Activated T-cell treated with anti-CD3 and anti-CD28 coated beads, Interleukin-2, amount 50 U/mL, for 4 hours (primary cell): ENCODE results near the gene WIPF1. TPM values are rescaled to one million over a fixed set of nuclear protein-coding genes. Genes with fewer than 3 reads are reported as not detected.
A peak's percentile ranks its signal among the peaks of the same experiment; 100 is the strongest.

Experiments used
- ATAC-seq, 2 donors: fragments of 200-7000 bp; cut with Tn5 transposase; one replicate each; pipeline ENCODE4 v1.10.0; 2021
- DNase-seq: peaks from one replicate; pipeline ENCODE4 v3.0.0-alpha.2; 2020
- H3K27me3 Mint-ChIP-seq: one replicate; pipeline ENCODE4 v1.8.0; 2021; ENCODE audit warnings: low read depth, mixed read lengths
- H3K36me3 Mint-ChIP-seq: one replicate; pipeline ENCODE4 v1.8.0; 2022; ENCODE audit warnings: mixed read lengths; ENCODE audit not compliant: insufficient read depth
- H3K4me1 Mint-ChIP-seq: one replicate; pipeline ENCODE4 v1.8.0; 2021; ENCODE audit warnings: low read depth, mixed read lengths
- H3K4me3 Mint-ChIP-seq: one replicate; pipeline ENCODE4 v1.8.0; 2021; ENCODE audit warnings: mild to moderate bottlenecking, moderate library complexity, mixed read lengths
- H3K9me3 Mint-ChIP-seq: one replicate; pipeline ENCODE4 v1.8.0; 2021; ENCODE audit warnings: mixed read lengths
- total RNA-seq, 3 donors: library from RNA; stranded (reverse); gene quantifications; one replicate each; pipeline ENCODE4 v1.2.1, GENCODE V29; 2021

Gene WIPF1
- total RNA-seq, 3 donors from 2014 or later = 95.1 to 122 (median 101) TPM

DNA sequence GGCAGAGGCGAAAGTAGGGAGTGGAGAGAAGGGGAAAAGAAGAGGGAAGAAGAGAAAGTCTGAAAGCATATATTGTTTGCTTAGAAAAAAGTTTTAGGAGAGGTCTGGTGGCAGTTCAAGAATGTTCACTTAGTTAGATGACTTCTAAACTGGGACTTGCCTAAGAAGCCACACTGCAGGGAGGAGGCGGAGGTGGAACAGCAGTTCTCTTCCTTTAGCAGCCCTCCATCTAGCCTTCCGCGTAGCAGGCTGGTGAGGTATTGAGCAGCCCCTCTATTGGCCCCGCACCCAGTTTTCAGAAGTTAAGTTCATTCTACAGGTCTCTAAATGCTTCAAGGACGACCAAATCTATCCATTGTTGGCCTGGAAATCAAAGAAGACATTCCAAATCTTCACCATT is 31.9 kb upstream of the WIPF1 start:
- ATAC-seq (no peak), DNase-seq (no peak)
- Mint-ChIP-seq H3K9me3 (no peaks in the 10 kb centered on the region), H3K4me3 (peak overlapping the region; percentile 22), H3K36me3 (peaks cover 34% of the 10 kb centered on the region), H3K4me1 (peaks cover 80% of the 10 kb centered on the region), H3K27me3 (no peaks in the 10 kb centered on the region)

- ATAC-seq = no peak
- Mint-ChIP-seq H3K9me3 (no peaks in the 10 kb centered on the region), H3K4me3 (no peak overlapping the region), H3K4me1 (peaks cover 88% of the 10 kb centered on the region), H3K27me3 (no peaks in the 10 kb centered on the region), H3K36me3 (peaks cover 43% of the 10 kb centered on the region)
- DNase-seq = no peak
Observed at GRCh38 chr2:174628528-174629169, 31.0 kb upstream of the WIPF1 start.

GRCh38 chr2:174627216-174627615 is 29.6 kb upstream of the WIPF1 start:
- no peaks in the 10 kb centered on the region for H3K27me3 Mint-ChIP-seq
- peaks cover 40% of the 10 kb centered on the region for H3K36me3 Mint-ChIP-seq
- no peaks in the 10 kb centered on the region for H3K9me3 Mint-ChIP-seq
- no peak overlapping the region for H3K4me3 Mint-ChIP-seq
- H3K4me1 Mint-ChIP-seq = peaks cover 83% of the 10 kb centered on the region
- DNase-seq = no peak
- no peak for ATAC-seq

GRCh38 chr2:174624895-174625430 is 27.4 kb upstream of the WIPF1 start:
- peaks cover 42% of the 10 kb centered on the region for H3K36me3 Mint-ChIP-seq

DNA sequence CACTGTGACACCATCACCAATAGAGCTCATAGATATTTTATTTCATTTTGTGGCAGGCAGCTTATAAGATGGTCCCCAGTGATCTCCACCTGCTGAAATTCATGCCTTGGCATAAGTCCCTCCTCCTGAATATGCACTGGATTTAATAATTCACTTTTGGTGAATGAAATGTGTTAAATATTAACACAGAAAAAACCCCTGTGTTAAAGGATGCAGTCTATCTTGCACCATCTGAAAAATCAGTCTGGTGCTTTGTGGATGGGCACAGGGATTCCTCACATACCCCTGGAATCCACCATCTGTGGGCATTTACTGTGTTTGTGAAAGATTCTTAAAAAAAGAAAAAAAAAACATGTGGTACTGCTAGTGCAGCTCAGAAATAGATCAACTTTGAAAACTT is 26.1 kb upstream of the WIPF1 start:
- Mint-ChIP-seq H3K36me3 (peaks cover 40% of the 10 kb centered on the region), H3K4me3 (no peak overlapping the region), H3K4me1 (peaks cover 71% of the 10 kb centered on the region), H3K27me3 (no peaks in the 10 kb centered on the region), H3K9me3 (no peaks in the 10 kb centered on the region)
- DNase-seq = no peak
- ATAC-seq = no peak

More at GRCh38 chr2:174624895-174625430, 27.4 kb upstream of the WIPF1 start:
- ATAC-seq = no peak
- Mint-ChIP-seq H3K4me1 (peaks cover 76% of the 10 kb centered on the region), H3K9me3 (no peaks in the 10 kb centered on the region), H3K4me3 (no peak overlapping the region), H3K27me3 (no peaks in the 10 kb centered on the region)
- DNase-seq = no peak

DNA sequence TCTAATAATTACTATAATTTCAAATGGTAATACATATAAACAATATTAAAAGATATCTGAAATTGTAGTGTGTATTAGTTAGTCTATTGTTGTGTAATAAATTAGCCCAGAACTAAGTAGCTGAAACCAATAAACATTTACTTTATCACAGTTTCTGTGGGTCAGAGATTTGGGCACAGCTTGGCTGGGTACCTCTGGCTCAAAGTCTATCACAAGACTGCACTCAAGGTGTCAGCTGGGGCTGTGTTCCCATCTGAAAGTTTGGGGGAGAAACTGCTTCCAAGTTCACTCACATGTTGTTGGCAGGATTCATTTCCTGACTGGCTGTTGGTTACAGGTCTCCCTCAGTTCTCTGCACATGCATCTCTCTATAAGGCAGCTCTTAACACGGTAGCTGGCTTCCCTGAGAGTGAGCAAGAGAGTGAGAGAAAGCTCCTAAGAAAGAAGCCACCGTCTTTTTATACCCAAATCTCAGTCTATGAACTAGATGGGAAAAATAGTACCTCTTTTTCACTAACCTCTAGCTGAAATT is 25.6 kb upstream of the WIPF1 start:
- Mint-ChIP-seq H3K27me3 (no peaks in the 10 kb centered on the region), H3K4me3 (no peak overlapping the region), H3K36me3 (peaks cover 35% of the 10 kb centered on the region), H3K4me1 (peaks cover 71% of the 10 kb centered on the region), H3K9me3 (no peaks in the 10 kb centered on the region)
- ATAC-seq = peak; percentile 25 to 35
- no peak for DNase-seq

DNA sequence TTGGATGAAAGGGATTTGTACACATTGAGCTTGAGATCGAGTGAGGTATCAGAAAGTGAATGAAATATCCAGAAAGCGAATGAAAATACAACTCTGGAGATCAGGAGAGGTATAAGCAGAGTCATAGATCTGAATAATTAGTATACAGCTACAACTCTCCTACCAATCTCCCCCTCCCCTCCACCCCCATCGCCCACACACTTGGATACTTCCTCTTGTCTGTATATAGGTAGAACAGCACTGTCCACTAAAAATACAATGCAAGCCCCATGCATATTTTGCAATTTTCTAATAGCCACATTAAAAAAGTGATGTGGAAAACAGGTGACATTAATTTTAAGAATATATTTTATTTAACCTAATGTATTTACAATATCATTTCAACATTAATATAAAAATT is 23.7 kb upstream of the WIPF1 start:
- ATAC-seq (no peak), DNase-seq (no peak)
- Mint-ChIP-seq H3K4me3 (no peak overlapping the region), H3K9me3 (no peaks in the 10 kb centered on the region), H3K4me1 (peaks cover 72% of the 10 kb centered on the region), H3K27me3 (no peaks in the 10 kb centered on the region), H3K36me3 (peaks cover 30% of the 10 kb centered on the region)

DNA sequence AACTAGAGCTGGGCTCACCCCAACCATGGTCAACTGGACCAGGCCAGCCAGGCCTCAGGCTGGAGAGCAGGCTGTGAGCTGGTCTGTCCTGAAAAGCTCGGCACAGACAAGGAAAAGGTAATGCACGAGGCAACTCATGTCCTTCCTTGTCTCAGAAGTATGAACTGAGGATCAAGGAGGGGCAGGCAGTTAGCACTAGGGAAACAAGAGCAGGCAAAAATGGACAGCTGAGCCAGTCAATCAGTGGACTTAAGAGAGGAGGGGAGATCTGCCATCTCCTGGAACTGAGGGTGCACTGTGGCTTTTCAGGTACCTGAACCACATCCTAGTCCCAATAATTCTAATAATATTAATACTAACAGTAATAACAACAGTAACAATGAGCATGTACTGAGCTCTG is 20.6 kb upstream of the WIPF1 start:
- H3K9me3 Mint-ChIP-seq = no peaks in the 10 kb centered on the region
- H3K36me3 Mint-ChIP-seq = peaks cover 25% of the 10 kb centered on the region
- H3K4me1 Mint-ChIP-seq = peaks cover 73% of the 10 kb centered on the region
- ATAC-seq (peak in 1 of 2 donors; percentile 13), DNase-seq (no peak)
- peak overlapping the region; percentile 22 for H3K4me3 Mint-ChIP-seq
- H3K27me3 Mint-ChIP-seq = no peaks in the 10 kb centered on the region

DNA sequence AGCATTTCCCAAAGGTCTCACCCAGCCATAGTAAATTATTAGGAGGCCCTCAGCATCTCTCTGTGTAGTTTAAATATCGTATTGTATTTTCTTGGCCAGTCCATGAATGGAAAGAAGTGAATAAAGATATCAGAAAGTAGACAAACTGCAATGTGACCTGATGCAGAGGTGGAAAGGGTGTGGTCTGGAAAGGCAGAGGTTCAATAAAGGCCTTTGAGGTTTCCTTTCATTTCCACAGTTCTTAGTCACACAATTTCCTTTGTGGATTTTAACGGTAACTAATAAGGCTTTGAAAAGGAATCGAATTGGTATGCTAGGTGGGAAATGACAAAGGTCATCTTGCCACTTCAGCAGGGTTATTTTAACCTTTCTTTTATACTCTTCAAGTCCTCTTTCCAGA is 20.1 kb upstream of the WIPF1 start:
- Mint-ChIP-seq H3K36me3 (peaks cover 25% of the 10 kb centered on the region), H3K4me3 (peak overlapping the region; percentile 22), H3K4me1 (peaks cover 77% of the 10 kb centered on the region), H3K9me3 (no peaks in the 10 kb centered on the region), H3K27me3 (no peaks in the 10 kb centered on the region)
- ATAC-seq = peak; percentile 21 to 45
- no peak for DNase-seq

DNA sequence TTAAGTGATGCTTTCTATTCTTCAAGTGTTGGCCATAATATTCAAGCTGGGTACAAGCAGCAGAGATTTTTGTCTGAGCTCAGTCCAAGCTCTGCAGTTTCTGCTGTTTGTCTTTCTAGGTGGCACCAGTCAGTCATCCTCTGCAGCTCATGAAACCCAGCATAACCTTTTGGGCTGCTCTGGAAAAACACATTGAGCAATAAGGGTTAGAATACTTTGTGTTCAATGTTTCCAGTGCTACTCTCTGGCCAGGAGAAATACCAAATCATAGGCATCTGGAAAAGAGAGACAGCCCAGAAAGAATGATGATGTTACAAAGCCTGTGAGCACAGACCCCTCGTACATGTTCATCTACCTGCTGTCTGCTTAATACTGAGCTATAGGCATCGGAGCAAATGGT is 19.5 kb upstream of the WIPF1 start:
- peaks cover 27% of the 10 kb centered on the region for H3K36me3 Mint-ChIP-seq
- no peaks in the 10 kb centered on the region for H3K9me3 Mint-ChIP-seq
- H3K4me3 Mint-ChIP-seq = peak overlapping the region; percentile 22
- peaks cover 81% of the 10 kb centered on the region for H3K4me1 Mint-ChIP-seq
- ATAC-seq = no peak
- DNase-seq = no peak
- no peaks in the 10 kb centered on the region for H3K27me3 Mint-ChIP-seq

DNA sequence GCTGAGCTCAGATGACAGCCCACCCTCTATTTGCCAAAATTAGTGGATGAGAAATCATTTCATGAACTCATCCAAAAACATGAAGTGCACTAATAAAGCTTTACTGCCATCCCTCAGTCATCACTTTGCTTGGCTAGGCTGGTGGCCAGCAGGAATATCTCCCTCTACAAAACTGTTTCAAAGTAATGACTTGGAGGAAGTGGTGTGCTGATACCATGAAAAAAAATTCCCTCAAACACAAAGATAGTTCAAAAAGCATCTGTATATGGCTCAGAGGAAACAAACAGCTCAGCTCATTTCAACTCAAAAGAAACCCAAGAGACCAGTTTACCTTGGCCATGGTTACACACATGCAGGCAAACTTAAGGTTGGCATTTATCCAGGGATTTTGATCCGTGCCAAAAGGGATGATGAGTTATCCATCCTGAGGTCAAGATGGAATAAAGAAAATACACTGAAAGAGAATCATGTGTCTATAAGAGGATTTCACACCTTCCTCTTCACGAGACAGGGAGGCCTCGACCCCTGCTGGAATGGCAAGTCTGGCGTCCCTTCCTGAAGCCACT is 18.4 kb upstream of the WIPF1 start:
- H3K9me3 Mint-ChIP-seq = no peaks in the 10 kb centered on the region
- peak in 1 of 2 donors; percentile 43 for ATAC-seq
- DNase-seq = no peak
- peaks cover 88% of the 10 kb centered on the region for H3K4me1 Mint-ChIP-seq
- H3K27me3 Mint-ChIP-seq = no peaks in the 10 kb centered on the region
- H3K4me3 Mint-ChIP-seq = no peak overlapping the region
- peaks cover 30% of the 10 kb centered on the region for H3K36me3 Mint-ChIP-seq

DNA sequence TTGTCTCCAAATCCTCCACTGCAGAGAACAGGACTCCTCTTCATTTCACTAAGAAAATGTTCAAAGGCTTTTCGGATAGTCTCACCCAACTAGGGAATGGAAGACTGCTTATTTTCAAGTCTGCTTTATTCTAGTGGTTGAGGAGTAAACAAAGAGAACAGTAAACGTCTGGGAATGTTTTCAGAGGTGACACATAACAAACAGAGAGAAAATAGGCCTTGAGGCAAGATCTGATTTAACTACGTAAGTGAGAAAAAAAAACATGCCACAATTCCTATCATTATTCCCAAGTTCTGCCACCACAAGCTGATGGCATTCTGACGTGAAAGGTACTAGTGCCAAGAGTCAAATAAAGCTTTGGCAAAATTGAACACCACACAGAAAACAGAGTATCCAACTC is 16.7 kb upstream of the WIPF1 start:
- no peaks in the 10 kb centered on the region for H3K27me3 Mint-ChIP-seq

DNA sequence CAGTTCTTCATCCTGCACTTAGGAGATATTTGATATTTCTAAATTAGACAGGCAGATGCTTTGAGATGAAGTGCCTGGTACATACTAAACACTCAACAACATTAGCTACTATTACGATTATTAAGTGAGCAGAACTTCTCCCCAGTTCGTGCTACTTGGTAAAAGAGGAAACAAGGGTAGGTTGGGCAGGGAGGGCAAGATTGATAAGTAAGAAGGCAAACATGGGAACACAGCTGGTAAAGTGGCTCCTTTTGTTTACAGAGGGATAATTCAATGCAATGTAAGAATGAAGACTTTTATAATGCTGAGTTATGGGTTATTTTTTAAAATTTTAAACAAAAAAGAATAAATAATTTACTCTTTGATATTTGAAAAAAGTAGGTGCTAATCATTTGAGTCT is 15.9 kb upstream of the WIPF1 start:
- peaks cover 94% of the 10 kb centered on the region for H3K4me1 Mint-ChIP-seq
- H3K36me3 Mint-ChIP-seq = peaks cover 29% of the 10 kb centered on the region
- no peak overlapping the region for H3K4me3 Mint-ChIP-seq
- no peak for DNase-seq
- H3K9me3 Mint-ChIP-seq = no peaks in the 10 kb centered on the region
- no peaks in the 10 kb centered on the region for H3K27me3 Mint-ChIP-seq
- ATAC-seq = no peak

More for the DNA sequence above, 16.7 kb upstream of the WIPF1 start:
- DNase-seq (no peak), ATAC-seq (no peak)
- Mint-ChIP-seq H3K4me3 (no peak overlapping the region), H3K9me3 (no peaks in the 10 kb centered on the region), H3K4me1 (peaks cover 92% of the 10 kb centered on the region), H3K36me3 (peaks cover 29% of the 10 kb centered on the region)

DNA sequence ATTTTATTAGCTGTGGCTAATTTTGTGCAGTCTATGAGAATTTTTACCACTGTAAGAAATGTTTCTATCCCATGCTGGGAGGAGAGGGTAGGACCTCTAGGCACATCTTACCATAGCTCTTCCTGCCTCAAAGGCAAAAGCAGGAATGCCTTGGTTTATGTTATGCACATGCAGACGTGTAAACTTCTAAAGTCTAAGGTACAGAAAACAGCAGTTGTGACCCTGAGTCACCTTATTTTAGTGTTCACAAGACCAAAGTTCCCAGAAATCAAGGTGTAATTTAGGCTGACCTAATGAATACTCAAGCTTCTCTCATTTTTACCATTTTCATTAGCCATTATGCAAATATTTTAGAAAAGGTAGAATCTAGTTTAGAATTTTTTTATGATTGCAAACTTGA is 15.4 kb upstream of the WIPF1 start:
- Mint-ChIP-seq H3K36me3 (peaks cover 29% of the 10 kb centered on the region), H3K27me3 (no peaks in the 10 kb centered on the region), H3K4me1 (peaks cover 94% of the 10 kb centered on the region), H3K4me3 (no peak overlapping the region), H3K9me3 (no peaks in the 10 kb centered on the region)
- ATAC-seq = no peak
- no peak for DNase-seq

DNA sequence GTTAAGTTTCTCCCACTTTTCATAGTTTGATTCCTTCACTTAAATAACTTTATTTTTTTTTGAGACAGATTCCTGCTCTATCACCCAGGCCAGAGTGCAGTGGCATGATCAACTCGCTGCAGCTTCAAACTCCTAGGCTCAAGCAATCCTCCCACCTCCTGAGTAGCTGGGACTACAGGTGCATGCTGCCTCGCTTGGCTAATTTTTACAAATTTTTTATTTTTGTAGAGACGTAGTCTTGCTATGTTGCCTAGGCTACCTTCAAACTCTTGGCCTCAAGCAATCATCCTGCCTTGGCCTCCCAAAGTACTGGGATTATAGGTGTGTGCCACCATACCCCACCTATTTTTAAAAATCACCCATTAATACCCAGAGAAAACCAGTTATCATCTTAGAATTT is 14.2 kb upstream of the WIPF1 start:
- Mint-ChIP-seq H3K4me3 (no peak overlapping the region), H3K9me3 (no peaks in the 10 kb centered on the region), H3K4me1 (peaks cover 92% of the 10 kb centered on the region), H3K36me3 (peaks cover 24% of the 10 kb centered on the region), H3K27me3 (no peaks in the 10 kb centered on the region)
- DNase-seq (no peak), ATAC-seq (no peak)
